Endothelial cell (in vitro differentiated cells): ENCODE data around the gene FOXC2. TPM values are rescaled to one million over a fixed set of nuclear protein-coding genes. Genes with fewer than 3 reads are reported as not detected.
"Not testable (repeated sequence)": the region's sequence is repeated elsewhere in the genome, so short reads cannot be mapped to it uniquely, and the experiment has no call there.

ENCODE experiments used
- DNase-seq: peaks from one replicate; pipeline ENCODE4 v3.0.0; 2021; ENCODE audit warnings: low spot score
- H3K27ac Mint-ChIP-seq: one replicate; pipeline ENCODE4 v1.8.0; 2021; ENCODE audit warnings: mixed read lengths, inconsistent platforms; ENCODE audit not compliant: unreplicated experiment
- H3K27me3 Mint-ChIP-seq: one replicate; pipeline ENCODE4 v1.8.0; 2021; ENCODE audit warnings: mild to moderate bottlenecking, moderate library complexity, mixed read lengths, inconsistent platforms; ENCODE audit not compliant: unreplicated experiment
- H3K36me3 Mint-ChIP-seq: one replicate; pipeline ENCODE4 v1.8.0; 2021; ENCODE audit warnings: mild to moderate bottlenecking, low read depth, mixed read lengths, inconsistent platforms; ENCODE audit not compliant: unreplicated experiment
- H3K4me1 Mint-ChIP-seq: one replicate; pipeline ENCODE4 v1.8.0; 2021; ENCODE audit warnings: mild to moderate bottlenecking, mixed read lengths, inconsistent platforms; ENCODE audit not compliant: unreplicated experiment
- H3K4me3 Mint-ChIP-seq: one replicate; pipeline ENCODE4 v1.8.0; 2021; ENCODE audit warnings: mild to moderate bottlenecking, mixed read lengths, inconsistent platforms; ENCODE audit not compliant: unreplicated experiment
- H3K9me3 Mint-ChIP-seq: one replicate; pipeline ENCODE4 v1.8.0; 2021; ENCODE audit warnings: mixed read lengths, inconsistent platforms; ENCODE audit not compliant: unreplicated experiment
- total RNA-seq: library from RNA; stranded (reverse); fragmentation: NEBNext Ultra II Directional; extraction: Animal tissue kit (Norgen Biotek cat#: 25700); gene quantifications from one replicate; pipeline ENCODE4 v1.2.1, GENCODE V29; 2021; ENCODE audit not compliant: unreplicated experiment
- TF ChIP-seq, protein P1 (sequence below): fragments of 200-600 bp; sonication (generic); IDR thresholded peaks from one replicate; pipeline ENCODE4 v1.5.0; 2021; ENCODE audit warnings: antibody characterized with exemption; ENCODE audit not compliant: unreplicated experiment

The FOXC2 gene
- total RNA-seq, 1 donor from 2014 or later: 16.3 TPM

DNA sequence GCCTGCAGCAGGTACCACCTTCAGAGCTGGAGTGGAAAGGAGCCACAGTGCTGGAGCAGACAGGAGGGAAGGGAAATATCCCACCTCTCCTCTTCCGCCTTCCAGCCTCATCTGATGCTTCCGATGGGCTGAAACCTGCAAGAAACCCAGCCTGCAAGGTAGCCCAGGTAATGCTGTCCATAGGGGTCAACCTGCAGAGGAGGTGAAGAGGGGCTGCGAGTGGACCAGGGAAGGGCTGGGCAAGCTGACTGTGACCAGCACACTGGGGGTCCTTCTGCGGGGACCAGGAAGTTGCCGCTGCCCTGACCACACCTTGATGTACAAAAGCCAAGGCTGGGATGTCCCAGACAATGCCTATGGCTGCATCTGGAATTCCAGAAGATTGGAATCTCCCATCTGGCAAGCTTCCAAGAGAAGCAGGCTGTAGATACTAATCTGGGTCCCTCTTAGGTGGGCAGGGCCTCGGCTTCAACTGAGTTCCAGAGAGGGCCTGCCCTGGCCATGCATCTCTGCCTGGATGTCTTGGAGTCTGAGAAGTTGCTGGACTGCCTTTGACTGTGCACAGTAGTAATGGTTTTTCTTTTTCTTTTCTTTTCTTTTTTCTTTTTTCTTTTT is 17.5 kb downstream of the FOXC2 start:
- H3K9me3 Mint-ChIP-seq: no peaks in the 10 kb centered on the region
- no peak overlapping the region for H3K4me3 Mint-ChIP-seq
- TF ChIP-seq, protein P1, sequence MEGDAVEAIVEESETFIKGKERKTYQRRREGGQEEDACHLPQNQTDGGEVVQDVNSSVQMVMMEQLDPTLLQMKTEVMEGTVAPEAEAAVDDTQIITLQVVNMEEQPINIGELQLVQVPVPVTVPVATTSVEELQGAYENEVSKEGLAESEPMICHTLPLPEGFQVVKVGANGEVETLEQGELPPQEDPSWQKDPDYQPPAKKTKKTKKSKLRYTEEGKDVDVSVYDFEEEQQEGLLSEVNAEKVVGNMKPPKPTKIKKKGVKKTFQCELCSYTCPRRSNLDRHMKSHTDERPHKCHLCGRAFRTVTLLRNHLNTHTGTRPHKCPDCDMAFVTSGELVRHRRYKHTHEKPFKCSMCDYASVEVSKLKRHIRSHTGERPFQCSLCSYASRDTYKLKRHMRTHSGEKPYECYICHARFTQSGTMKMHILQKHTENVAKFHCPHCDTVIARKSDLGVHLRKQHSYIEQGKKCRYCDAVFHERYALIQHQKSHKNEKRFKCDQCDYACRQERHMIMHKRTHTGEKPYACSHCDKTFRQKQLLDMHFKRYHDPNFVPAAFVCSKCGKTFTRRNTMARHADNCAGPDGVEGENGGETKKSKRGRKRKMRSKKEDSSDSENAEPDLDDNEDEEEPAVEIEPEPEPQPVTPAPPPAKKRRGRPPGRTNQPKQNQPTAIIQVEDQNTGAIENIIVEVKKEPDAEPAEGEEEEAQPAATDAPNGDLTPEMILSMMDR: no peak
- H3K36me3 Mint-ChIP-seq: no peaks in the 10 kb centered on the region
- peaks cover 6% of the 10 kb centered on the region for H3K27me3 Mint-ChIP-seq
- DNase-seq: no peak
- peaks cover 14% of the 10 kb centered on the region for H3K4me1 Mint-ChIP-seq
- H3K27ac Mint-ChIP-seq: no peak overlapping the region

DNA sequence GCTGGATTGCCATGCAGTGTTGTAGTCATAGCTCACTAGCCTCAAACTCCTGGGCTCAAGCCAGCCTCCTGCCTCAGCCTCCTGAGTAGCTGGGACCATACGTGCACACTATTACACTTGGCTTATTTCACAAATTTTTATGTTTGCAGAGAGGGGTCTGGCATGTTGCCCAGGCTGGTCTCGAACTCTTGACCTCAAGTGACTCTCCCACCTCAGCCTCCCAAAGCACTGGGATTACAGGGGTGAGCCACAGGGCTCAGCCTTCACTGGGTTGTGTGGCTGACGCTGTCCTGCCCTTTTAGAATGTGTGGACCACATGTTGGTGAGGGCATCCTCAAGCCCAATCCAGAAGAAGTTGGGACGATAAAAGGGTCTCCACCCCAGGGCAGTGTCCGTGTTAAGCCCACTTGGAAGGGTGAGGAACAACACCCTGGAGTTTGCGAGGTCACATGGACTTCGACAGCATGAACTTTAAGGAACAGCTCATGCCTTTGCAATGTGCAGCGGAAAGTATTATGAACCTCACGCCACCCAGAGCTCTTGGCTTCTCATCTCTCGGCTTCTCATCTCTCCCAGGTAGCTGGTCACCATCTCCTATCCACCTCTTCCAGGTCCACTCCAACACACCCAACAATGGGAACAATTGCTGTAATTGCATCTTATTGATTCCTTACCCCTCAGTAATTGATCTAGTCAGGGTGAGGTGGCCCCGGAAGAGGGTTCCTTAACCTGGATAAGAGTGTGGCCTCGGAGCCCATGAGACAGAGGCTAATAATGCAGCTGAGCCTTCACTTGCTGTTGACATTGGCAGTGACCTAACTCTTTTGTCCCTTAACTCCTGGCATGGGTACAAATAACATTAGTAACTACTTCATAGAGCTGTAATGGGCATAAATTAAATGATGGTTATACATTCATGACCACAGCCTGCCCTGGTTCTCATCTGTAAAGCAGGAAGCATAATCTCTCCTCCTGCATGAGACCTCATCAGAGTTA is 18.4 kb downstream of the FOXC2 start:
- Mint-ChIP-seq H3K27ac (no peak overlapping the region), H3K4me3 (no peak overlapping the region), H3K9me3 (no peaks in the 10 kb centered on the region), H3K4me1 (peaks cover 8% of the 10 kb centered on the region), H3K27me3 (peaks cover 5% of the 10 kb centered on the region), H3K36me3 (no peaks in the 10 kb centered on the region)
- no peak for DNase-seq
- TF ChIP-seq, protein P1: no peak

DNA sequence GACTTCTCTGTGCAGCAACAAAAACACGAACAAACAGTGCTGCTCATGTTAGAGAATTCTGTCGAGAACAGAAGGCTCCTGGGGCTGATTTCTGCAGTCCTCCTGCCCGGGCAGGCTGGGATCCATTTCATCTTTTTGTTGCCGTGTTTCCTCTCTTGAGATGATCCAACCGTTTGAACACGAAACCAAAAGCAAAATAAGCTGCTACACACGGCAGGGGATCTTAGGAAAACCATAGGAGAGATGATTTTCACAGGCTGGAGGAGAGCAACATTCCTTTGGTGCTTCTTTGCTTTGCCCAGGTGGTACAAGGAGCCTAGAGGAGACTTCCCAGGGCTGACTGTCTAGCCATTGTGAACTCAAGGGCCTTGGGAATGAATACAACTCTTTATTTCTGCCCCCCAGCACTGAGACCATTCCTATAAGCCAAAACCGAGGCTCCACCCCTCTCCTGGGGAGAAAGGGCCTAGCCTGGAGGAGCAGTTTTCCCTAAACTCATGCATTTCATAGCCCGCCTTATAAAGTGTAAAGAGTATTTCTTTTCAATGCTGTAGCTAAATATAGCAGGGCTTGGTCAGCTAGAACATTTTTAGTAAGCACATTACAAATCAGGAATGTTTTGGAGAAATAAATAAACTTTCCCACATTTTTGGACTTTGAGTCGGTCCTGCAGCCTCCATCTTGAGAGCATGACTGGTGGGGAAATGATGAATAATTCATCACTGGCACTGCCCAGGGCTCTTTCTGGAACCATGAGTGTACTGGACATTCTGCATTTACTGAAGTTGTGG is 19.4 kb downstream of the FOXC2 start:
- Mint-ChIP-seq H3K4me1 (peaks cover 3% of the 10 kb centered on the region), H3K36me3 (no peaks in the 10 kb centered on the region), H3K9me3 (no peaks in the 10 kb centered on the region), H3K4me3 (no peak overlapping the region), H3K27me3 (peaks cover 5% of the 10 kb centered on the region), H3K27ac (no peak overlapping the region)
- TF ChIP-seq, protein P1: no peak
- DNase-seq: no peak

GRCh38 chr16:86587487-86587886 is 20.9 kb downstream of the FOXC2 start:
- no peaks in the 10 kb centered on the region for H3K9me3 Mint-ChIP-seq
- H3K27me3 Mint-ChIP-seq: peaks cover 3% of the 10 kb centered on the region
- DNase-seq: no peak
- H3K4me1 Mint-ChIP-seq: peaks cover 11% of the 10 kb centered on the region
- TF ChIP-seq, protein P1: no peak
- H3K4me3 Mint-ChIP-seq: no peak overlapping the region
- H3K36me3 Mint-ChIP-seq: peaks cover 5% of the 10 kb centered on the region
- no peak overlapping the region for H3K27ac Mint-ChIP-seq

DNA sequence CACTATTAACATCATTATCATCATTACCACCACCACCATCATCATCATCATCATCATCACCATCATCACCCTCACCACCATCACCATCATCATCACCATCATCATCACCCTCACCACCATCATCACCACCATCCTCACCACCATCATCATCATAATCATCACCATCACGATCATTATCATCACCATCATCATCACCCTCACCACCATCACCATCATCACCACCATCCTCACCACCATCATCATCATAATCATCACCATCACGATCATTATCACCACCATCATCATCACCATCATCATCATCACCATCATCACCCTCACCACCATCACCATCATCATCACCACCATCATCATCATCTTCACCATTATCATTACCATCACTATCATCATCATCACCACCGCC is 21.3 kb downstream of the FOXC2 start:
- not testable (repeated sequence) for H3K27ac Mint-ChIP-seq, H3K9me3 Mint-ChIP-seq, DNase-seq, H3K36me3 Mint-ChIP-seq, H3K27me3 Mint-ChIP-seq, H3K4me3 Mint-ChIP-seq
- peaks cover 15% of the 10 kb centered on the region for H3K4me1 Mint-ChIP-seq
